ENCODE results near the gene MTCL3.

MTCL3 gene

GRCh38 chr6:127519469-127519785 lies 292 bp upstream of the MTCL3 start:
- Mint-ChIP-seq H3K4me3 (peak overlapping the region; percentile 84), H3K27ac (no peak overlapping the region)

GRCh38 chr6:127518191-127518709 lies 885 bp downstream of the MTCL3 start:
- H3K36me3 Mint-ChIP-seq = no peaks in the 10 kb centered on the region
- H3K27me3 Mint-ChIP-seq = peaks cover 35% of the 10 kb centered on the region
- H3K27ac Mint-ChIP-seq = no peak overlapping the region
- H3K4me1 Mint-ChIP-seq = peaks cover 42% of the 10 kb centered on the region
- no peaks in the 10 kb centered on the region for H3K9me3 Mint-ChIP-seq
- H3K4me3 Mint-ChIP-seq = peak overlapping the region; percentile 84

More at GRCh38 chr6:127519469-127519785, 292 bp upstream of the MTCL3 start:
- H3K36me3 Mint-ChIP-seq = no peaks in the 10 kb centered on the region
- H3K4me1 Mint-ChIP-seq = peaks cover 36% of the 10 kb centered on the region
- peaks cover 43% of the 10 kb centered on the region for H3K27me3 Mint-ChIP-seq
- no peaks in the 10 kb centered on the region for H3K9me3 Mint-ChIP-seq

GRCh38 chr6:127517693-127518092 lies 1.4 kb downstream of the MTCL3 start:
- peak overlapping the region; percentile 84 for H3K4me3 Mint-ChIP-seq
- H3K4me1 Mint-ChIP-seq = peaks cover 42% of the 10 kb centered on the region
- peaks cover 29% of the 10 kb centered on the region for H3K27me3 Mint-ChIP-seq
- H3K27ac Mint-ChIP-seq = no peak overlapping the region
- no peaks in the 10 kb centered on the region for H3K36me3 Mint-ChIP-seq
- H3K9me3 Mint-ChIP-seq = no peaks in the 10 kb centered on the region

- peaks cover 42% of the 10 kb centered on the region for H3K4me1 Mint-ChIP-seq
- peaks cover 23% of the 10 kb centered on the region for H3K27me3 Mint-ChIP-seq
- no peaks in the 10 kb centered on the region for H3K9me3 Mint-ChIP-seq
- H3K27ac Mint-ChIP-seq = peak overlapping the region; percentile 47
- H3K4me3 Mint-ChIP-seq = peak overlapping the region; percentile 91
- H3K36me3 Mint-ChIP-seq = no peaks in the 10 kb centered on the region
These were observed 2.4 kb downstream of the MTCL3 start for GRCh38 chr6:127516662-127517273.

- Mint-ChIP-seq H3K27ac (peak overlapping the region; percentile 47), H3K9me3 (no peaks in the 10 kb centered on the region), H3K4me1 (peaks cover 42% of the 10 kb centered on the region), H3K27me3 (peaks cover 18% of the 10 kb centered on the region), H3K4me3 (peak overlapping the region; percentile 91), H3K36me3 (no peaks in the 10 kb centered on the region)
These were observed 3.1 kb downstream of the MTCL3 start for GRCh38 chr6:127515794-127516661.

GRCh38 chr6:127515234-127515793 lies 3.8 kb downstream of the MTCL3 start:
- H3K9me3 Mint-ChIP-seq = no peaks in the 10 kb centered on the region
- peak overlapping the region; percentile 82 for H3K27ac Mint-ChIP-seq
- peaks cover 18% of the 10 kb centered on the region for H3K27me3 Mint-ChIP-seq
- H3K36me3 Mint-ChIP-seq = peaks cover 1% of the 10 kb centered on the region
- peaks cover 42% of the 10 kb centered on the region for H3K4me1 Mint-ChIP-seq
- H3K4me3 Mint-ChIP-seq = peak overlapping the region; percentile 91

GRCh38 chr6:127514773-127515227 lies 4.3 kb downstream of the MTCL3 start:
- Mint-ChIP-seq H3K36me3 (peaks cover 5% of the 10 kb centered on the region), H3K4me3 (peak overlapping the region; percentile 91), H3K27ac (peak overlapping the region; percentile 82), H3K9me3 (no peaks in the 10 kb centered on the region), H3K27me3 (peaks cover 14% of the 10 kb centered on the region), H3K4me1 (peaks cover 42% of the 10 kb centered on the region)

GRCh38 chr6:127514179-127514772 lies 4.9 kb downstream of the MTCL3 start:
- H3K36me3 Mint-ChIP-seq = peaks cover 5% of the 10 kb centered on the region
- H3K27me3 Mint-ChIP-seq = peaks cover 11% of the 10 kb centered on the region
- no peak overlapping the region for H3K27ac Mint-ChIP-seq
- H3K9me3 Mint-ChIP-seq = no peaks in the 10 kb centered on the region
- peak overlapping the region; percentile 91 for H3K4me3 Mint-ChIP-seq
- peaks cover 38% of the 10 kb centered on the region for H3K4me1 Mint-ChIP-seq

- Mint-ChIP-seq H3K4me1 (peaks cover 30% of the 10 kb centered on the region), H3K4me3 (no peak overlapping the region), H3K27ac (no peak overlapping the region), H3K27me3 (peaks cover 7% of the 10 kb centered on the region), H3K36me3 (peaks cover 5% of the 10 kb centered on the region), H3K9me3 (no peaks in the 10 kb centered on the region)
These were observed 5.7 kb downstream of the MTCL3 start for GRCh38 chr6:127513425-127513824.

GRCh38 chr6:127510876-127511275 lies 8.3 kb downstream of the MTCL3 start:
- Mint-ChIP-seq H3K4me3 (no peak overlapping the region), H3K36me3 (peaks cover 5% of the 10 kb centered on the region), H3K27ac (no peak overlapping the region), H3K9me3 (no peaks in the 10 kb centered on the region), H3K4me1 (peaks cover 15% of the 10 kb centered on the region), H3K27me3 (peaks cover 5% of the 10 kb centered on the region)

- H3K27me3 Mint-ChIP-seq = no peaks in the 10 kb centered on the region
- no peaks in the 10 kb centered on the region for H3K4me1 Mint-ChIP-seq
- H3K27ac Mint-ChIP-seq = no peak overlapping the region
- H3K9me3 Mint-ChIP-seq = no peaks in the 10 kb centered on the region
- no peak overlapping the region for H3K4me3 Mint-ChIP-seq
- H3K36me3 Mint-ChIP-seq = peaks cover 5% of the 10 kb centered on the region
These were observed 12.2 kb downstream of the MTCL3 start for GRCh38 chr6:127506894-127507293.

- Mint-ChIP-seq H3K27me3 (no peaks in the 10 kb centered on the region), H3K36me3 (no peaks in the 10 kb centered on the region), H3K9me3 (no peaks in the 10 kb centered on the region), H3K4me3 (no peak overlapping the region), H3K4me1 (no peaks in the 10 kb centered on the region), H3K27ac (no peak overlapping the region)
These were observed 16.1 kb downstream of the MTCL3 start for GRCh38 chr6:127503022-127503421.

- no peak overlapping the region for H3K4me3 Mint-ChIP-seq
- no peaks in the 10 kb centered on the region for H3K9me3 Mint-ChIP-seq
- no peaks in the 10 kb centered on the region for H3K4me1 Mint-ChIP-seq
- no peaks in the 10 kb centered on the region for H3K27me3 Mint-ChIP-seq
- no peaks in the 10 kb centered on the region for H3K36me3 Mint-ChIP-seq
- H3K27ac Mint-ChIP-seq = no peak overlapping the region
These were observed 21.7 kb downstream of the MTCL3 start for GRCh38 chr6:127497410-127497809.

- Mint-ChIP-seq H3K27ac (no peak overlapping the region), H3K4me3 (no peak overlapping the region), H3K9me3 (no peaks in the 10 kb centered on the region), H3K36me3 (peaks cover 2% of the 10 kb centered on the region), H3K4me1 (no peaks in the 10 kb centered on the region), H3K27me3 (no peaks in the 10 kb centered on the region)
These were observed 22.7 kb downstream of the MTCL3 start for GRCh38 chr6:127496471-127496870.

- no peaks in the 10 kb centered on the region for H3K4me1 Mint-ChIP-seq
- no peaks in the 10 kb centered on the region for H3K27me3 Mint-ChIP-seq
- H3K36me3 Mint-ChIP-seq = peaks cover 2% of the 10 kb centered on the region
- H3K4me3 Mint-ChIP-seq = no peak overlapping the region
- H3K9me3 Mint-ChIP-seq = no peaks in the 10 kb centered on the region
- no peak overlapping the region for H3K27ac Mint-ChIP-seq
These were observed 24.8 kb downstream of the MTCL3 start for GRCh38 chr6:127494240-127494767.

All from activated naive CD4-positive, alpha-beta T cell treated with anti-CD3 and anti-CD28 coated beads, Interleukin-2, amount 50 U/mL, for 24 hours (primary cell).